Measurements from ENCODE around the gene MOK. TPM values are rescaled to one million over a fixed set of nuclear protein-coding genes. Genes with fewer than 3 reads are reported as not detected.

The MOK gene
- total RNA-seq, 6 experiments from 2014 or later = 2.7 to 4.7 (median 3.8) TPM

DNA sequence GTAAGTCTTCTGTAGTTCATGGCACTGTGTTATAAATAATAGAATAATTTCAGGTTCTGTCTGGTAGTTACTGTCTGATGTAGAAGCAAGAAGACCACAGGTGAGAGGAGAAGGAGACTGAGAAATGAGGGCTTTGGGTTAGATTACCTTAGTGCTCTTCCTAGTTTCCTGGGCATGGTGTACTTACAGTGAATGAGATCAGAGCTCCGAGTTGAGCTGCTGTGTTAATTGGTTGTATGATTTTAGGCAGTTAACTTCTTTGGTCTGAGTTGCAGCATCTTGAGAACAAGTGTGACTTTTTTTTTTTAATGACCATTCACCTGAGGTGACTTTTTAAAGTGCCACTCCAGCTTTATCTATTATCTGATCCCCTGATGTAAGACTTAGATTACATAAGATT lies 123.8 kb downstream of the MOK start:
- Histone ChIP-seq H3K36me3 (no peaks in the 10 kb centered on the region), H3K9me3 (no peaks in the 10 kb centered on the region), H3K4me3 (no peak overlapping the region), H3K27me3 (no peaks in the 10 kb centered on the region), H3K27ac (no peak overlapping the region), H3K4me1 (peaks cover 0 to 8% (median 0%) of the 10 kb centered on the region in 4 donors)
- 100% methylated on average over 1 of the region's 1 CpG for WGBS (ENCODE audit: insufficient coverage, low coverage, low lambda C conversion rate, missing lambda C conversion rate)
- intact Hi-C loops (cut with DNase I) = no loop called here
- no peak for ATAC-seq
- TF ChIP-seq POLR2A (IDR thresholded peaks at IDR 0.05) (no peak), CTCF (IDR thresholded peaks at IDR 0.05) (no peak)
- no peak for DNase-seq

DNA sequence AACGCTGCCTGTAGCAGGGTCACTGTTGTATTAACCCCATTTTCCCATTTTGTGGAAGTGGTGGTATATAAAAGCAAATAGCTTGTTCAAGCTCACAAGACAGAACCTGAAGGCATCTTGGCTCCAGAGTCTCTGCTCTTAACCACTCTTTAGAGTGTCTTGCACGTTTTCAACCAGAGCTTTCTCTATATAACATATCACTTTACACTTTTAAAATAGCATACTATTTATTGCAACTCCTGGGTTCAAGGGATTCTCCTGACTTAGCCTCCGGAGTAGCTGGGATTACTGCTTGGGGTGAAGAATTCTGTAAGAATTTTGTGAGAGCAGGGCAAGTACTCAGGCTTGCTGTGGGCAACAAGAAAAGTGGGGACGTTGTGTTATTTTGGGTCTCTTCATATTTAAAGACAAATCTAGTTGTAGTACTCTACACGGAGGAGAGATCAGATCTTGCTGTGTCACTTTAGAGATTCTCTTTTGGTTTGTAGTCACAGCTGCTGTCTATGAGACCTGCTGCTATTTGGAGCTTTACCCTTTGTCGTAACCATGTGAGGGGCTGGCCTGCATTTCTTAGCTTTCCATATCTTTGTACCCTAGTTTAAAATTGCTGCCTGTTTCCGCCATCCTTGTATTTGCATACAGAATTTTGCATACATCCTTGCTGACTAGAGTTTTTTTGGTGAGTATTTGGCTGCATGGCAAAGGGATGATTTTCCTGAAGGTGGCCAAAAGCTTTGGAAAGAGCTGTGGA lies 124.5 kb downstream of the MOK start:
- TF ChIP-seq CTCF (IDR thresholded peaks at IDR 0.05) (no peak), POLR2A (IDR thresholded peaks at IDR 0.05) (no peak)
- Histone ChIP-seq H3K4me3 (no peak overlapping the region), H3K27me3 (no peaks in the 10 kb centered on the region), H3K27ac (no peak overlapping the region), H3K9me3 (no peaks in the 10 kb centered on the region), H3K4me1 (peaks cover 0 to 6% (median 0%) of the 10 kb centered on the region in 4 donors), H3K36me3 (no peaks in the 10 kb centered on the region)
- DNase-seq = no peak
- no peak for ATAC-seq
- WGBS (ENCODE audit: insufficient coverage, low coverage, low lambda C conversion rate, missing lambda C conversion rate) = 86% methylated on average over 7 of the region's 7 CpGs
- intact Hi-C loops (cut with DNase I) = no loop called here

Other genes starting within 250 kb of the MOK start
- 100 to 1,000 TPM; 118 to 672 (median 325) TPM for gene HSP90AA1, start 218.1 kb downstream of the MOK start, total RNA-seq
- 10 to 100 TPM in 5 of 6 experiments, 1 to 10 TPM in 1; 6.3 to 14.7 (median 12.4) TPM for gene WDR20, start 165.3 kb downstream of the MOK start, total RNA-seq
- 1 to 10 TPM; 3.6 to 8.7 (median 5.9) TPM for gene ZNF839, start 14.6 kb upstream of the MOK start, total RNA-seq
- 10 to 100 TPM; 15.2 to 32.3 (median 21.0) TPM for gene CINP, start 57.7 kb upstream of the MOK start, total RNA-seq
- gene TECPR2, start 57.8 kb upstream of the MOK start, total RNA-seq = 10 to 100 TPM in 2 of 6 experiments, 1 to 10 TPM in 4; 5.5 to 10.5 (median 9.4) TPM
- 10 to 100 TPM in 2 of 6 experiments, 1 to 10 TPM in 4; 7.5 to 33.8 (median 8.9) TPM for gene ANKRD9, start 204.6 kb upstream of the MOK start, total RNA-seq